CD1c-positive myeloid dendritic cell (primary cell): ENCODE measurements around the gene FBXO33.

Experiments
- DNase-seq: peaks from one replicate; pipeline ENCODE4 v3.0.0-alpha.2; 2016; ENCODE audit errors: extremely low spot score

The FBXO33 gene

DNA sequence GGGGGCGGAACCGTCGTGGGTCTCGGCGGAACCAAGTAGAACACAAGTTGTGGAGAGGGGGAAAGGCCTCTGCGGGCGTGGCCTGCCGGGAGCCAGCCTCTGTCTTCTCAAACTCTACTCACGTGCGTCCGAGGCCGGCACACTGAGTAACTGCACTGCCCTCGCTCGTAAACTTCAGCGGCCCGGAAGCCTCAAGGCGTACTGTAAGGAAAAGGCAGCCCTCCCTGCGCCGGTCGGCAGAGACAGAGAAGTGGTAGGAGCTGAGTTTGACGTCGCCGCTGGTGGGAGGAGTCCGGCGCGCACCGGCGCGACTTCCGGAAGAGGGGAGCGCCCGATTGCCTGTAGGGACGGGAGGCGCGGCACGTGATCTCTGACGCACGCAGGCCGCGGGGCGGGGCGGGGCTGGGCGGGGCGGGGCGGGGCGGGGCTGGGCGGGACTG, at the start of gene FBXO33:
Gene FBXO33, minus strand, starts transcription at position 255 of the 440 bp plus-strand sequence. CDS start 271 bp downstream, outside the sequence.
- DNase-seq, result peak; percentile 96

- no peak for DNase-seq
These were observed 42.2 kb upstream of the FBXO33 start for GRCh38 chr14:39474416-39474911.

DNA sequence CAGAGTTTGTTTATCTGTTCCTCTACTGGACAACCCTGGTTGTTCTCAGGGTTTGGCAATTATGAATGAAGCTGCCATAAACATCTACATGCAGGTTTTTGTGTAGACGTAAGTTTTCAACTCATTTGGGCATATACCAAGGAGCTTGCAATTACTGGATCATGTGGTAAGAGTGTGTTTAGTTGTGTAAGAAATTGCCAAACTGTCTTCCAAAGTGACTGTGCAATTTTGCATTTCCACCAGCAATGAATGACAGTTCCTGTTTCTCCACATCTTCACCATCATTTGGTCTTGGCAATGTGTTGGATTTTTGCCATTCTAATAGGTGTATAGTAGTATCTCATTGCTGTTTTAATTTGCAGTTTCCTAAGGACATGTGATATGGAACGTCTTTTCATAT, 39.8 kb upstream of the FBXO33 start:
- peak; percentile 4 for DNase-seq

DNA sequence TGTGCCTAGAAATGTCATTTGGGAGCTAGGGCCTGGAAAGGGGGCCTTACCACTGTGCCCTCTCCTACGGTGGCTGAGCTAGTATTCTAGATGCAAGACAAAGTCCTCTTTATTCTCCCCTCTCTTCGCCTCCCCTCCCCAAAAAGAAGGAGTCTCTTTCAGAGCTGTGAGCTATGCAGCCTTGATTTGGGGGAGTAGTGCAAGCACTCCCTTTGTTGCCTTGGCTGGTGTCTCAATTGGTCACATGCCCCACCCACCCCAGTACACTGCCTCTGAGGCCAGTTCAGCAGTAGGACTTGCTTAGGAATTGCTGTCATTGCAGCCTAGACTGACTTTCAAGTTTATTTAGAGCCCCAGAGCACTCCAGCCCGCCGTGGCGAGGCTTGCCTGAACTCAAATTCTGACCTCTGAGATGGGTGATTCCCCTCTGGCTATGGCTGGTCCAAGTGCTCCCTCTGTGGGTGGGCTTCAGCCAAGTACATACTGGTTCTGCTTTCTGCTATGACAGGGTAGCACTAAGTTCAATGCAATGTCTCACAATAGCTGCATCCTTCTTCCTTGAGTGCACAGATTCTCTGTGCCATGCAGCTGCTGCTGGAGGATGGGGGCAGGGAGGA, 37.0 kb upstream of the FBXO33 start:
- DNase-seq, result peak; percentile 19

- no peak for DNase-seq
These were observed 35.8 kb upstream of the FBXO33 start for GRCh38 chr14:39467889-39468524.

- no peak for DNase-seq
These were observed 27.7 kb upstream of the FBXO33 start for GRCh38 chr14:39459795-39460478.

DNA sequence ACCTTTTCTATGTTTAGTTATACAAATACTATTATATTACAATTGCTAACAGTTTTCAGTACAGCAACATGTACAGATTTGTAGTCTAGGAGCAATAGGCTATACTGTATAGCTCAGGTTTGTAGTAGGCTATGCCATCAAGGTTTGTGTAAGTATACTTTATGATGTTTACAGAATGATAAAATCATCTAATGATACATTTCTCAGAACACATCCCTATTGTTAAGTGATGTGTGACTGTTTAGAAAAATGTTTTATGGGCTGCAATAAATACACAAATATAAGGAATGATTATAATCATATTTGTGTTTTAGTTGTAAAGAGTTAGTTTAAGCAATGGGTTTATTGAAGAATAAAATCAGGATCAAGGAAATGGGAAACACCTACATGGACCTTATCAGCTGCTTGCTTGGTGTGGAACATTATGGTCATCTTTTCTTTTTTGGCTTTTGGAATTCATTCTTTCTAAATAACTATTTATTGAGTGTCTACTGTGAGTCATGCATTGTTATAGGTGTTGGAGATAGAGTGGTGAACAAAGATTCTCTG, 24.5 kb upstream of the FBXO33 start:
- DNase-seq, result no peak

DNA sequence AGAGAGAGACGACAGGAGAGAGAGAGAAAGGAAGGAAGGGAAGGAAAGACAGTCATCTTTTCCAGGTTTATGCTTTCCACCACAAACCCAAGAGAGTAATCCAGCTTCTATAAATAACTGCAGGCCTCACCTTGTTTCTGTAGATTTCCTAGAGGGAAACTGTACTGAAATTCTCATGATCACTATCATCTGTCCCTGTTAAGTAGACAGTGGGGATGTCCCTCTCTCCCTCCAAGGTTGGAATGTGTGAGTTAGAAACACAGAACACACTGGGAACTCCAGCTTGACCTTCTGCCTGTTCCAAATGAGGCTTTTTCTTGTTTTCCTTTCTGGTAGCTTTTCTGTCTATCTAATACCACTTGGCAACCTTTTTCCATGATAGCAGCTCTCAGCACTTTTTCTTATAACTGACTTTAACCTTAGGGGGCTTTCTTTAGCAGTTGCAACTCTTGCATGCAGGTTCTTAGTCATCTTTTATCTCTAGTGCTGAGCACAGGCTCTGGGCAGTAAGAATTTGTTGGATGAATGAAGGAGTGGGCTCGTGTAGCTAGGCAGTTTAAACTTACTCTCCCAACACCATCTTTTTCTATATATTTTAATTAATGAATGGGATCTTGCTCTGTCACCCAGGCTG, 22.8 kb upstream of the FBXO33 start:
- DNase-seq, result no peak

- DNase-seq, result no peak
These were observed 20.4 kb upstream of the FBXO33 start for GRCh38 chr14:39452680-39453079.

- no peak for DNase-seq
These were observed 19.6 kb upstream of the FBXO33 start for GRCh38 chr14:39451811-39452210.

- DNase-seq, result no peak
These were observed 15.0 kb upstream of the FBXO33 start for GRCh38 chr14:39447175-39447661.

DNA sequence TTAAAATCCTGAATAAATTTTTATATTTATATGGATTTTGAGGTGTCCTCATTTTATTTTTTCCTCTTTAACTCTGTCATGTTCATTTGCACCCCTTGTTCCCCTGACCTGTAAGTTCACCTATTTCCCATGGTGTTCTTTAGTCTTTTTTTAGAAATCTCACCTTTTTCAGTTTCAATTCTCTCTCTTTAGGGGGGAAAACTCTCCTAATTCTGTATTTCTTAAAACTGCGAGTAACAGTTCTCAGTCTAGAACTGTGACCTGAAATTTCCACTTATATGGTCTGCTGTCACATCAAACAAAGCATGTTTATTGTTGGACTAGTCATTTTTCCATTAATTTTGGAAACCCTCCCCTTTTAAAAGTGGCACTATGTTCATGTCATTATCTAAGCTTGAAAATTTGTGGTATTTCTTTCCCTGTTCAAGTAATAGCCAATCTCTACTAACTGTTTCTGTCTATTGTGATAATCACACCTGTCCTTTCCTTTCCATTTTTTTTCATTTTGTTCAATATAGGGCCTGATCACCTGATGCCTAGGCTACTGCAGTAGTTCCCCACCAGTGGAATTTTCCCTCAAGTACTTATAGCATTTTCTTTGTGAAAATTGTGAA, 14.0 kb upstream of the FBXO33 start:
- DNase-seq, result no peak

GRCh38 chr14:39442293-39442692, 10.1 kb upstream of the FBXO33 start:
- no peak for DNase-seq

DNA sequence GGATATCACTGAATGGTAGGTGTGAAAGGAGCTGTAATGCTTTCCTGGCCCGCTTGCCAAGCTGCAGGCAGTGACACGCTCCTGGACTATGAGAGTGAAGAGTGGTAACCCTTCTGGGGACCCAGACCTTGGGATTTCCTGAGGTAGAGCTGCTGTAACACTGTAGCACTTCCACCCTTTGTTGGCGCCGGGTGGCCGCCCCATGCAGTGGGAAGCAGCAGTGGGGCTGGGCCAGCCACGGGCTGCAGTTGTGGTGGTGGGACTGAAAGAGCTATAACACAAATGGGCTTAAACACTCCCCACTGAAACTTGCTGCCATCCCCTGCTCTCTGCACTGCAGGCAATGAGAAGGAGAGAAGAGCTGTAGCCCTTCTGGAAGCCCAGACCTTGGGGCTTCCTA, 9.6 kb upstream of the FBXO33 start:
- DNase-seq, result no peak

DNA sequence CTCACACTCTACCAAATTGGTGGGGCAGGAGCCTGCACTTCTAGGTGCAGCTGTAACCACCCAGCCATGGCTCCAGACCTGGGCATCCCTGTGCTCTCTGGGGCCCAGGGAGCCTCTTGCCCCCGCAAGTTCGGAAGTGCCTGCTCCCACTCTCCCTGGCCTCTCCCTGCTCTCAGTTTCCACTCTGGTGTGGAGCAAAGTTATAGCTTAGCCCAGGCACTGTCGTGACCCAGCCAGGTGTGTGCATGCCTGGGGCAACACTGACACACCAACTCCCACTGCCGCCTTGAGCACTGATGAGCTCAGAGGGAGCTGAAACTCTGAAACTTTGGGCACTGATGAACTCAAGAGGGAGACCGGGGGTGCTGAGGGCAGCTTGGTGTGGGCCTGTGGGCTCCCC, 8.7 kb upstream of the FBXO33 start:
- DNase-seq, result no peak

- DNase-seq, result no peak
These were observed 3.0 kb upstream of the FBXO33 start for GRCh38 chr14:39435241-39435640.

GRCh38 chr14:39434401-39434800, 2.2 kb upstream of the FBXO33 start:
- DNase-seq, result peak; percentile 15

- DNase-seq, result no peak
These were observed 1.2 kb upstream of the FBXO33 start for GRCh38 chr14:39433452-39433813.

GRCh38 chr14:39432619-39433451, 602 bp upstream of the FBXO33 start:
- peak; percentile 91 for DNase-seq

DNA sequence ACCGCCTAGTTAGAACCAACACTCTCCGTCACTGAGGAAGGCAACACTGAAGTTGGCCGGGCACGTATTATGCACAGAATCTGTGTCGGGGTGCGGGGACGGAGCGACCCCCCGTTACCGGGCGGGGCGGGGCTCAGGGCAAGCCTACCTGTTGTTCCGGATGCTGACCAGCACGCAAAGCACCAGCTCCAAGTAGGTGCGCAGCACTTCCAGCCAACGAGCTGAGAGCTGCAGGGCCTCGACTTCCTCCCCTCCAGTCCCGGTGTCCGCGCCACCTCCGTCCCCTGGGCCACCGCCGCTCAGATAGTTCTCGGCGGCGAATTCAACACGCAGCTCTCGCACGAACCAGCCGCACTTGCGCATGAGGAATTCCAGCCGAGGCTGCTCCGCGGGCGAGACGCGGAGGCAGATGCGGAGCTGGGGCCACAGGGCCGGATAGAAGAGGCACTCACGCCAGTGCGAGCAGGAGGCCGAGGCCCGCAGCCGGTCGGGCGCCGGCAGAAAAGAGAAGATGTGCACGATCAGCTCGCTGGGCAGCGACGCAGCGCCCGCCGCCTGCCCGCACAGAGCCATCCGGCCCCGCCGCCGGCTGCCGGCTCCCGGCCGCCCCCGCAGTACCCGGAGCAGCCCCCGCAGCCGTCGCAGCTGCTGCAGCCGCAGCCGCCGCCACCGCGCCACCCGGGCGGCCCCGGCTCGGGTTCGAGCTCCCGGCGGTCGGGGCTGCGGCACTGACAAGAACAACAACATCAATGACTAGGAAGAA, 636 bp downstream of the FBXO33 start:
- peak; percentile 54 for DNase-seq
